Measurements from ENCODE around the gene TPRX1.
A peak's percentile ranks its signal among the peaks of the same experiment; 100 is the strongest.
"Not testable (repeated sequence)": the region's sequence is repeated elsewhere in the genome, so short reads cannot be mapped to it uniquely, and the experiment has no call there.

TPRX1 gene

GRCh38 chr19:47804451-47804850 is at the start of gene TPRX1:
Gene TPRX1 (minus strand): TSS chr19:47804551. CDS start chr19:47804539, 12 bp downstream.
- H3K4me3 ChIP-seq (ENCODE audit: low read length); H4K20me1 ChIP-seq (ENCODE audit: insufficient read depth, low read length); H3K4me1 ChIP-seq (ENCODE audit: low read length); H3K36me3 ChIP-seq (replicated peaks; ENCODE audit: insufficient read depth, low read length); H2AFZ ChIP-seq (ENCODE audit: low read length); DNase-seq; H3K9me2 ChIP-seq (replicated peaks; ENCODE audit: insufficient read depth, low read length); H3K4me2 ChIP-seq (ENCODE audit: low read depth, low read length); H3F3A ChIP-seq (ENCODE audit: insufficient read depth, low read length); H3K9ac ChIP-seq (ENCODE audit: low read length); H3K9me3 ChIP-seq (replicated peaks; ENCODE audit: insufficient read depth, low read length); H3K79me2 ChIP-seq (ENCODE audit: low read length); H3K27ac ChIP-seq (ENCODE audit: low read length): not testable (repeated sequence)
- peaks cover 43% of the 10 kb centered on the region for H3K27me3 ChIP-seq (replicated peaks; ENCODE audit: insufficient read depth, low read length)

GRCh38 chr19:47853003-47853402 is 48.7 kb upstream of the TPRX1 start:
- H2AFZ ChIP-seq (ENCODE audit: low read length), result no peak overlapping the region
- no peak for DNase-seq

GRCh38 chr19:47848823-47849473 is 44.6 kb upstream of the TPRX1 start:
- no peaks in the 10 kb centered on the region for H3K9me2 ChIP-seq (replicated peaks; ENCODE audit: insufficient read depth, low read length)
- TF ChIP-seq EZH2phosphoT487 (IDR thresholded peaks at IDR 0.05; ENCODE audit: low read length) (no peak), CTCF (IDR thresholded peaks at IDR 0.05; ENCODE audit: low read length) (peak; percentile 39)
- no peaks in the 10 kb centered on the region for H3K4me1 ChIP-seq (ENCODE audit: low read length)
- peaks cover 89% of the 10 kb centered on the region for H3K27me3 ChIP-seq (replicated peaks; ENCODE audit: insufficient read depth, low read length)
- H3K4me3 ChIP-seq (ENCODE audit: low read length), result no peak overlapping the region
- no peak overlapping the region for H2AFZ ChIP-seq (ENCODE audit: low read length)
- H3K27ac ChIP-seq (ENCODE audit: low read length), result no peak overlapping the region
- no peaks in the 10 kb centered on the region for H3K9me3 ChIP-seq (replicated peaks; ENCODE audit: insufficient read depth, low read length)
- no peaks in the 10 kb centered on the region for H3K36me3 ChIP-seq (replicated peaks; ENCODE audit: insufficient read depth, low read length)
- H3K9ac ChIP-seq (ENCODE audit: low read length), result no peak overlapping the region
- H4K20me1 ChIP-seq (ENCODE audit: insufficient read depth, low read length), result no peaks in the 10 kb centered on the region
- no peaks in the 10 kb centered on the region for H3F3A ChIP-seq (ENCODE audit: insufficient read depth, low read length)
- no peak overlapping the region for H3K4me2 ChIP-seq (ENCODE audit: low read depth, low read length)
- DNase-seq, result no peak
- H3K79me2 ChIP-seq (ENCODE audit: low read length), result no peaks in the 10 kb centered on the region

More at GRCh38 chr19:47853003-47853402, 48.7 kb upstream of the TPRX1 start:
- Histone ChIP-seq H3K27me3 (replicated peaks; ENCODE audit: insufficient read depth, low read length) (peaks cover 95% of the 10 kb centered on the region), H3K4me1 (ENCODE audit: low read length) (no peaks in the 10 kb centered on the region), H3K9ac (ENCODE audit: low read length) (no peak overlapping the region), H3F3A (ENCODE audit: insufficient read depth, low read length) (no peaks in the 10 kb centered on the region), H4K20me1 (ENCODE audit: insufficient read depth, low read length) (no peaks in the 10 kb centered on the region), H3K36me3 (replicated peaks; ENCODE audit: insufficient read depth, low read length) (no peaks in the 10 kb centered on the region), H3K9me3 (replicated peaks; ENCODE audit: insufficient read depth, low read length) (no peaks in the 10 kb centered on the region), H3K9me2 (replicated peaks; ENCODE audit: insufficient read depth, low read length) (no peaks in the 10 kb centered on the region), H3K27ac (ENCODE audit: low read length) (no peak overlapping the region), H3K4me2 (ENCODE audit: low read depth, low read length) (no peak overlapping the region), H3K79me2 (ENCODE audit: low read length) (no peaks in the 10 kb centered on the region), H3K4me3 (ENCODE audit: low read length) (no peak overlapping the region)
- TF ChIP-seq EZH2phosphoT487 (IDR thresholded peaks at IDR 0.05; ENCODE audit: low read length) (no peak), EZH2 (optimal IDR thresholded peaks at IDR 0.05; ENCODE audit: low read depth, low read length) (no peak), CTCF (IDR thresholded peaks at IDR 0.05; ENCODE audit: low read length) (no peak)

- no peaks in the 10 kb centered on the region for H3K79me2 ChIP-seq (ENCODE audit: low read length)
- peaks cover 89% of the 10 kb centered on the region for H3K27me3 ChIP-seq (replicated peaks; ENCODE audit: insufficient read depth, low read length)
- H3F3A ChIP-seq (ENCODE audit: insufficient read depth, low read length), result no peaks in the 10 kb centered on the region
- H3K36me3 ChIP-seq (replicated peaks; ENCODE audit: insufficient read depth, low read length), result no peaks in the 10 kb centered on the region
- H3K27ac ChIP-seq (ENCODE audit: low read length), result no peak overlapping the region
- no peaks in the 10 kb centered on the region for H3K9me2 ChIP-seq (replicated peaks; ENCODE audit: insufficient read depth, low read length)
- H3K9me3 ChIP-seq (replicated peaks; ENCODE audit: insufficient read depth, low read length), result no peaks in the 10 kb centered on the region
- H3K4me2 ChIP-seq (ENCODE audit: low read depth, low read length), result no peak overlapping the region
- H4K20me1 ChIP-seq (ENCODE audit: insufficient read depth, low read length), result no peaks in the 10 kb centered on the region
- H3K9ac ChIP-seq (ENCODE audit: low read length), result no peak overlapping the region
- TF ChIP-seq EZH2 (optimal IDR thresholded peaks at IDR 0.05; ENCODE audit: low read depth, low read length), result no peak
- no peak for TF ChIP-seq EZH2phosphoT487 (IDR thresholded peaks at IDR 0.05; ENCODE audit: low read length)
- TF ChIP-seq CTCF (IDR thresholded peaks at IDR 0.05; ENCODE audit: low read length), result no peak
- H3K4me3 ChIP-seq (ENCODE audit: low read length), result no peak overlapping the region
- H2AFZ ChIP-seq (ENCODE audit: low read length), result no peak overlapping the region
- DNase-seq, result no peak
- no peaks in the 10 kb centered on the region for H3K4me1 ChIP-seq (ENCODE audit: low read length)
Observed at GRCh38 chr19:47848425-47848822, 44.1 kb upstream of the TPRX1 start.

Data from MM.1S (cell line).